Lower lobe of right lung (tissue), 2 donors: ENCODE data around the gene HCN4. TPM values are rescaled to one million over a fixed set of nuclear protein-coding genes. Genes with fewer than 3 reads are reported as not detected.
A peak's percentile ranks its signal among the peaks of the same experiment; 100 is the strongest.

Experiments
- ATAC-seq, 2 donors: fragments of 200-7000 bp; cut with Tn5 transposase; one replicate each; pipeline ENCODE4 v1.9.1; 2020 to 2022; ENCODE audit warnings: mild to moderate bottlenecking in 2 of 2, moderate library complexity in 2 of 2
- DNase-seq: peaks from one replicate; pipeline ENCODE4 v3.0.0-alpha.2; 2020
- H3K27ac ChIP-seq: fragments of 200-600 bp; one replicate; pipeline ENCODE4 v1.8.0; 2022
- H3K27me3 ChIP-seq: fragments of 200-600 bp; one replicate; pipeline ENCODE4 v1.8.0; 2022; ENCODE audit warnings: low read depth
- H3K36me3 ChIP-seq: fragments of 200-600 bp; one replicate; pipeline ENCODE4 v1.8.0; 2022; ENCODE audit warnings: mild to moderate bottlenecking
- H3K4me1 ChIP-seq: fragments of 200-600 bp; one replicate; pipeline ENCODE4 v1.8.0; 2022
- H3K4me3 ChIP-seq: fragments of 200-600 bp; one replicate; pipeline ENCODE4 v1.8.0; 2022; ENCODE audit warnings: mild to moderate bottlenecking
- H3K9me3 ChIP-seq: fragments of 200-600 bp; one replicate; pipeline ENCODE4 v1.8.0; 2022
- intact Hi-C: fragments of 100-400 bp; cut with DNase I; formaldehyde crosslinking; loops from one replicate; pipeline ENCODE4 v1.11.0; 2022
- total RNA-seq: library from RNA; stranded (reverse); fragmentation: NEBNext Ultra II Directional; extraction: Animal tissue kit (Norgen Biotek cat#: 25700); gene quantifications from one replicate; pipeline ENCODE4 v1.2.1, GENCODE V29; 2021
- TF ChIP-seq, protein P1 (sequence below): fragments of 200-600 bp; IDR thresholded peaks from one replicate; pipeline ENCODE4 v1.8.0; 2022; ENCODE audit warnings: antibody characterized with exemption, mild to moderate bottlenecking
- donor health status: DM: no; HTN: yes; CAD: no; lungs with severe emphysema.

HCN4 gene
- total RNA-seq, 1 donor from 2014 or later: 0.18 TPM

DNA sequence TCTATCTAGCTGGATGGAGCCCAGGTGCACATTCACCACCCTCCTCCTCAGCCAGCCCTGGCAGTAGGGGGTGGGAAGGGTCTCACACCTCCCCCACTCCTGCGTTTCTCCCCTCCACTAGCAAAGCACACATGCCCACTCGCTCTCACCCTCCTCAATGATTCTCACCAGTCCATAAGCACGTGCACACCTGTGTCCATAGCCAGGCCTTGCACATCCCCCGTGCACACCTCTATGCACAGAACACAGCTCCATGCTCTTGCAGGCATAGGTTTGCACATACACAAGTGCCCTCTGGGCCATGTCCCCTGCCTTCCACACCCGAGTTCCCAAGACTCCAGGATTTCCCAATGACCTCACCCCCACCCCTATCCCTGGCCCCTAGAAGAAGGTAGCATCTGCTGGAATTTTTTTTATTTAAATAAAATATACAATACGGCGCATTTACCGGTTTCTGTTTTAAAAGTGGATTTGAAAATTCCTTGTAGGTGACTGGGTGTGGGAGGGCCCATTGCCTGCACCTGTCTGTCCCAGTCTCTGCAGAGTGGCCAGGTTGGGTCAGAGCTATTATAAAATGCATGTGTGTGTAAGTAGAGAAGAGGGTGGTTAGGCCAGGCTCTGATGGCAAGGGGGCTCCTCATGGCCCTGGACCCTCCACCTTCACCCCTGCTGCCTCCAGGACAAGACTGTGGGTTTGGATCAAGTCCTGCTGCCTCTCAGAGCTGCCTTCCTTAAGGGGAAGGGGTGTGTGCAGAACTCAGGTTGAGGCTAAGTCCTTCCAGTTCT is 49.1 kb downstream of the HCN4 start:
- Histone ChIP-seq H3K4me3 (no peak overlapping the region), H3K4me1 (no peaks in the 10 kb centered on the region), H3K27me3 (peaks cover 32% of the 10 kb centered on the region), H3K9me3 (no peaks in the 10 kb centered on the region), H3K36me3 (no peaks in the 10 kb centered on the region), H3K27ac (no peak overlapping the region)
- no peak for DNase-seq
- no peak for ATAC-seq
- TF ChIP-seq, protein P1, sequence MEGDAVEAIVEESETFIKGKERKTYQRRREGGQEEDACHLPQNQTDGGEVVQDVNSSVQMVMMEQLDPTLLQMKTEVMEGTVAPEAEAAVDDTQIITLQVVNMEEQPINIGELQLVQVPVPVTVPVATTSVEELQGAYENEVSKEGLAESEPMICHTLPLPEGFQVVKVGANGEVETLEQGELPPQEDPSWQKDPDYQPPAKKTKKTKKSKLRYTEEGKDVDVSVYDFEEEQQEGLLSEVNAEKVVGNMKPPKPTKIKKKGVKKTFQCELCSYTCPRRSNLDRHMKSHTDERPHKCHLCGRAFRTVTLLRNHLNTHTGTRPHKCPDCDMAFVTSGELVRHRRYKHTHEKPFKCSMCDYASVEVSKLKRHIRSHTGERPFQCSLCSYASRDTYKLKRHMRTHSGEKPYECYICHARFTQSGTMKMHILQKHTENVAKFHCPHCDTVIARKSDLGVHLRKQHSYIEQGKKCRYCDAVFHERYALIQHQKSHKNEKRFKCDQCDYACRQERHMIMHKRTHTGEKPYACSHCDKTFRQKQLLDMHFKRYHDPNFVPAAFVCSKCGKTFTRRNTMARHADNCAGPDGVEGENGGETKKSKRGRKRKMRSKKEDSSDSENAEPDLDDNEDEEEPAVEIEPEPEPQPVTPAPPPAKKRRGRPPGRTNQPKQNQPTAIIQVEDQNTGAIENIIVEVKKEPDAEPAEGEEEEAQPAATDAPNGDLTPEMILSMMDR: no peak
- intact Hi-C loops: no loop called here

DNA sequence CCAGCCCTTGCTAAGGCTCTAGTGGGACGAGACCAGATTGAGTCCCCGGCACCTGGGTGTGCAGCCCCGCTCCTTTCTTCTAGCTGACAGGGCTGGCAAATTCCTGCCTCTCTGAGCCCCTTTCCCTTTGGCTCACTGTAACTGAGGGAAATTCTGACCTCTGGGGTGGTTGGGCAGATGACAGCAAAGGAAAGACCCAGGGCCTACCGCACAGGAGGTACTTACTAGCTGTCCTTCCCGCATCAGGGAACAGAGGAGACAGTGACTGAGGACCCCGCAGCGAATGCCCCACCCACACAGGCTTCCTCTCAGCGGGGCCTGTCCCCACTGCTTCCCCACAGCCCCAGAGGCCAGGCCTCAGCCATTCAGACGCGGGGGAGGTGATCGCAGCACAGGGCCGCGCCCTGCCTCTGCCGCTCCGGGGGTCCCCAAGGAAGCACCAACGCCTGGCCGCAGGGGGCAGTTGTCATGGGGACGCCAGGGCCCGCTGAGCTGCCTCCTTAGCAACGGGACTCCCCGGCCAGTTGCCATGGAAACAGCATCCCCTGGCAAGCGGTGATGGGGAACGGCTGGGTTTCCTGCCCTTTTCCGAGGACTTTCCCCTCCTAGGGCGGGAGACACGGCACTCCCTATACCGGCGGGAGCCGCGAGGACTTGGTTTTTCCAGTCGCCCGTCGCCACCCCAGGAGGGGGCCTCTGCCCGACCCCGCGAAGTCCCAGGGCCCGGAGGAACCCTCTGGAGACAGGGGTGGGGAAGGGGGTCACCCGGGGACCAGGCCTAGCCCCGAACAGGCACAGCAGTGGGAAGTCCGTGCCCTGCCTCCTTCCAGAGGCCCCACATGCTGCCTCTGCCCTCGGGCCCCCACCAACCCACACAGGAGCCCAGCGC is 50.1 kb downstream of the HCN4 start:
- TF ChIP-seq, protein P1: no peak
- H3K27ac ChIP-seq: no peak overlapping the region
- intact Hi-C loops: no loop called here
- no peak overlapping the region for H3K4me3 ChIP-seq
- no peaks in the 10 kb centered on the region for H3K4me1 ChIP-seq
- no peaks in the 10 kb centered on the region for H3K36me3 ChIP-seq
- no peaks in the 10 kb centered on the region for H3K9me3 ChIP-seq
- DNase-seq: no peak
- H3K27me3 ChIP-seq: peaks cover 32% of the 10 kb centered on the region
- peak; percentile 14 to 18 for ATAC-seq

DNA sequence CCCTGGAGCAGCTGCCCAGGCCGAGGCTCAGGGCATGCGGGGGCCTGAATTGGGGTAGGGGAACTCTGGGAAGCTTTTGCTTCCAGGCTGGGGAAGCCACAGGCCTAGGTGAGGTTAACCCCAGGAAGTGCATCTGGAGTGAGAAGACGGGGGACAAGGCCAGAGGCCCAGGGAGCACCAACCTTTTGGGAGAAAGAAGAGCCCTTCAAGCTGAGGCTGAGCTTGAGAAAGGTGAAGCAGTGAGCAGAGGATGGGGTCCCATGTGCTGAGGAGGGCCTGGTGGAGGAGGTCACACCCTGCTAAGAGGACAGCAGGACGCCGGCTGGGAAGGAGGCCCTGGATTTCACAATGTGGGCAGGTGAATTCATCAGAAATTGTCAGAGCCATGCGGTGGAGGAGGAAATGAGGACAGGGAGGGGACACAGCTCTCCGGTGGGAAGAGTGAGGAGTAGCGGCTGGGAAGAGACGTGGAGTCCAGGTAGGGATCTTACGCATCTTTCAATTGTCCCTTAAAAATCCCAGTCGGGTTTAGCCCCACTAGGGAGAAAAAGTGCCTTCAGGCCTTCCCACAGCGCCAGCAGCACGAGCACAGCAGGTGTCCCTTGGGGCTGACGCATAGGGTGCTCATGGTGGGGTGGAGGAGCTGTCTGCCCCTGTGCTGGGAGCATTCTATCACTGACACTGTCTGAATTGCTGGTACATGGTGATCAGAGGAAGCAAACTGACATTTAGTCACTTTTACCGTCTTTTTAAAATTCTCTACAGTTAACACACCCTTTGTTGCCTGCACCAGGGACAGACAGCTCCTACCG is 50.9 kb downstream of the HCN4 start:
- Histone ChIP-seq H3K4me3 (no peak overlapping the region), H3K27ac (no peak overlapping the region), H3K9me3 (no peaks in the 10 kb centered on the region), H3K4me1 (no peaks in the 10 kb centered on the region), H3K36me3 (no peaks in the 10 kb centered on the region), H3K27me3 (peaks cover 31% of the 10 kb centered on the region)
- no peak for DNase-seq
- no peak for ATAC-seq
- TF ChIP-seq, protein P1: no peak
- intact Hi-C loops: no loop called here

DNA sequence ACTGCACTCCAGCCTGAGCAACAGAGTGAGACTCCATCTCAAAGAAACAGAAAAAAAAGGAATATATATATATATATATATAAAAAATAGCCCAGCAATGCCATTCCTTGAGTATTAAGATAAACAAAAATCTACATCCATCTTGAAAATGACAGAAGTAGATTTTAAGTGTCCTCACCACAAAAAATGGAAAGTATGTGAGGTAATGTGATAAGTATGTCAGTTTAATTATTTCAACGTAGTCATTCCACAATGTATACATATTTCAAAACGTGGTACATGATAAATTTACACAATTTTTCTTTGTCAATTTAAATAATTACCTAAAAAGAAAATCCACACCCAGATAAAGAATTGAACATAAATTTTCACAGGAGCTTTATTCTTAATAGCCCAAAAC is 54.9 kb downstream of the HCN4 start:
- no peak overlapping the region for H3K4me3 ChIP-seq
- H3K36me3 ChIP-seq: no peaks in the 10 kb centered on the region
- H3K9me3 ChIP-seq: no peaks in the 10 kb centered on the region
- H3K27ac ChIP-seq: no peak overlapping the region
- intact Hi-C loops: no loop called here
- ATAC-seq (no peak), DNase-seq (no peak)
- TF ChIP-seq, protein P1: no peak
- no peaks in the 10 kb centered on the region for H3K4me1 ChIP-seq
- peaks cover 2% of the 10 kb centered on the region for H3K27me3 ChIP-seq

DNA sequence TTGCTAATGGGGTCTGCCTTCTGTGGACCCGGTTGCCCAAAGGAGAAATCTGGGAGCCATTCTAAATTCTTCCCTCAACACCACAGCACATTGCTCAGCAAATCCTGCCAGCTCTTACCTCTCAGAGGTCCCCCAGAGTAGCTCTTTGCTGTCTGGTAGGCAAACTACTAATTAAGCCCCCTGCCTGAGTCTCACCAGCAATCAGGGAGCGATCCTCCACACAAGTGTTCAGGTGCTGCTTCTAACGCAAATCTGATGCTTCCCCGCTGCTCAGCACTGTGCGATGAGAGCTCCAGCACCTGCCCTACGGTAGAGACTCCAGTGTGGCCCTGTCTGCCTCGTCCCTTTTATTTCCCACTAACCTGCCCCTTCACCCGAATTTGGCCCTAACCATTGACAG is 60.5 kb downstream of the HCN4 start:
- DNase-seq: no peak
- Histone ChIP-seq H3K36me3 (peaks cover 11% of the 10 kb centered on the region), H3K4me3 (no peak overlapping the region), H3K9me3 (no peaks in the 10 kb centered on the region), H3K4me1 (no peaks in the 10 kb centered on the region), H3K27ac (no peak overlapping the region), H3K27me3 (no peaks in the 10 kb centered on the region)
- ATAC-seq: no peak
- intact Hi-C loops: no loop called here
- TF ChIP-seq, protein P1: no peak
